GM12873 (cell line): ENCODE results near the gene BBOX1.

Experiments used
- TF ChIP-seq, protein P1 (sequence below): IDR thresholded peaks from 2 replicates; pipeline ENCODE4 v1.5.1; 2012; ENCODE audit warnings: low read depth, mild to moderate bottlenecking, moderate library complexity, low read length, control low read depth; ENCODE audit not compliant: insufficient read depth; ENCODE audit errors: missing control alignments

The BBOX1 gene

DNA sequence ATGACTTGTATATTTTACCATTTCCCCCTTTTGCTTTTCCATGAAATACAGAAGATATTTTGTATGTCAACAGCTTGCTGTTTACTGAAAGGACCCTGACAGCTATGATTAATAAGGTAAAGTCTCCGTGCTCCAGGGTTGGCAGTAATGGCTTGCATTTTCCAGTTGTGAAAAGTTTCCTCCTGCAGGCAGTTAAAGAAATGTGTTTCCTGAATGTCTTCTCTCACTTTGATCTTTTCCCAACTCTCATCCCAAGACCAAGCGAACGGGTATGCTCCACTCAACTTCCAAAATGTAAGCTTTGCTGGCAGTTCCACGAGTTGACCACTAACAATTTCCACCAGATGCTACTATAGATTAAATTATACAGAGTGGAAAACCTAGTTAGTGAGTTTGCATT is 37.8 kb upstream of the BBOX1 start:
- TF ChIP-seq, protein P1, sequence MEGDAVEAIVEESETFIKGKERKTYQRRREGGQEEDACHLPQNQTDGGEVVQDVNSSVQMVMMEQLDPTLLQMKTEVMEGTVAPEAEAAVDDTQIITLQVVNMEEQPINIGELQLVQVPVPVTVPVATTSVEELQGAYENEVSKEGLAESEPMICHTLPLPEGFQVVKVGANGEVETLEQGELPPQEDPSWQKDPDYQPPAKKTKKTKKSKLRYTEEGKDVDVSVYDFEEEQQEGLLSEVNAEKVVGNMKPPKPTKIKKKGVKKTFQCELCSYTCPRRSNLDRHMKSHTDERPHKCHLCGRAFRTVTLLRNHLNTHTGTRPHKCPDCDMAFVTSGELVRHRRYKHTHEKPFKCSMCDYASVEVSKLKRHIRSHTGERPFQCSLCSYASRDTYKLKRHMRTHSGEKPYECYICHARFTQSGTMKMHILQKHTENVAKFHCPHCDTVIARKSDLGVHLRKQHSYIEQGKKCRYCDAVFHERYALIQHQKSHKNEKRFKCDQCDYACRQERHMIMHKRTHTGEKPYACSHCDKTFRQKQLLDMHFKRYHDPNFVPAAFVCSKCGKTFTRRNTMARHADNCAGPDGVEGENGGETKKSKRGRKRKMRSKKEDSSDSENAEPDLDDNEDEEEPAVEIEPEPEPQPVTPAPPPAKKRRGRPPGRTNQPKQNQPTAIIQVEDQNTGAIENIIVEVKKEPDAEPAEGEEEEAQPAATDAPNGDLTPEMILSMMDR = no peak

DNA sequence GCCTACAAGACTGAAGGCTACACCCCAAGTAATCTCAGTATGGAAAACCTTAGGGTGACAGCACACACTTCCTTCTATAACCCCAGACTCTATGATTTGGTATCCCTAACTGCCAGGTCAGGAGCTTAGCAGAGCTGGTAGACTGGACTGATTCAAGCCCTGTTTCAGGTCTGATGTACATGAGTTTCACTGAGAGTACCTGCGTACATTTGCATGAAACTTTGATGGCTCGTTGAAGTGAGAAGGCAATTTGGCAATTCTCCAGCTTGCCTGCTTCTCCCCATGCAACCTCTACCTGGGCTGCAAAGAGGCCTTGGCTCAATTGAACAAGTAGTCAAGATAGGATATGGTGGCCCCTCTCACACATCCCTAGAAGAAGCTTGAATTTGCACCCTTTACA is 36.5 kb upstream of the BBOX1 start:
- TF ChIP-seq, protein P1 = no peak

DNA sequence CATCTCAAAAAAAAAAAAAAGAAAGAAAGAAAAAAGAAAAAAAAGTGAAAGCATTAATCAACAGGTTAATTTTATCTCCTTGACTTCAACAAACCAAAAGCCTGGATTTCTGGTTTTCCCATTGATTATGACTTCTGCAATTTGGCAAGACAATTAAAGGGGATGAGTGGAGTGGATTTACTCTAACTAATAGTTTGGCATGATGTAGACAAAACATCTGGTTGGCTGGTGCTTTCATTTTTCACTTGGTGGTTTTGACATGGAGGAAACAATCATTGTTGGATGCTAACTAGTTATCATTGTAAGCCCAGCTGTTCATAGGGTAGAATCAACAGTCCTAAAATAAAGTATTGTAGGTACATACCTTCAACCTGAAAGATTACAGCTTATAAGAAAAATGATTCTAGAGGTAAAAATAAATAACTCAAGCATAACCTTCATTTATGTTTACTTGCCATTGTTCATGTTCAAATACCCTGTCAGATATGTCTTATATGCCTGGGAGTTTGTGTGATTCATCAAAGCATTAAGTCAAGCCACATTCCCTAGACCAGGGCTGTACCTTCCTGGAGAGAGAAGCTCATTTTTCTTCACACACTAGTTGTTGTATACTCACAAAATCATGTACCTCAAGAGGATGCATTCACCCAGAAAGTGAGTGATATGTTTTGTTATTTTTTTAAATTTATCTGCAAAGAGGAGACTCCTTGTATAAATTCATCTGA is 31.6 kb upstream of the BBOX1 start:
- TF ChIP-seq, protein P1 = no peak

DNA sequence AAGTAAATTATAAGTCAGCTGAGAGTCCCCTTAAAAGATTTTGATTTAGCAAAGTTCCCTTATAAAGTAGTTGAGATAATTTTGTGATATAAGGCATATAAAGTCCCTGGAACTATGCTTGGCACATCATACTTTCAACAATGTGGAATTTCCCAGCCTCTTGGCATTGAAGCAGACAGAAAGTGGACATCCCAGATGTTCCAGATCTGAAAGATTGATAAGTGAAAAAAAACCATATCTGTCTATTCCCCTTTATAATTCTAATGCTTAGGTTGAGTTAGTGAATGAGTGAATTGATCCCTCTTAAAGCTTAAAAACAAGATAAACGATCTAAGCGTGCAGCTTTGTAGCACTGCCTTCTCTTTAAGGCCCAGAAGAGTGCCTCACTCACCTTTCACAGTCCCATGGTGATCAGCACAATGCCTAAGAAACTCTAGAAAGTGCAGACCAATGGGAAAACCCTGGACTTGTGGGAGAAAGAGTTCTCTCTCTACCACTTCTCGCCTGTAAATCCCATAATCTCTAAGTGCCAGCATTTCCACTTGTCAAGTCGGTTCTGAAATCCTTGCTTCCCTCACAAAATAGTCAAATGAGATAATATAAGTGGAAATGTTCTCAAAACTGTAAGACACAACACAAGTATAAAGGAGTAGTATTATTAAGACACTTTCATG is 28.9 kb upstream of the BBOX1 start:
- TF ChIP-seq, protein P1 = no peak

DNA sequence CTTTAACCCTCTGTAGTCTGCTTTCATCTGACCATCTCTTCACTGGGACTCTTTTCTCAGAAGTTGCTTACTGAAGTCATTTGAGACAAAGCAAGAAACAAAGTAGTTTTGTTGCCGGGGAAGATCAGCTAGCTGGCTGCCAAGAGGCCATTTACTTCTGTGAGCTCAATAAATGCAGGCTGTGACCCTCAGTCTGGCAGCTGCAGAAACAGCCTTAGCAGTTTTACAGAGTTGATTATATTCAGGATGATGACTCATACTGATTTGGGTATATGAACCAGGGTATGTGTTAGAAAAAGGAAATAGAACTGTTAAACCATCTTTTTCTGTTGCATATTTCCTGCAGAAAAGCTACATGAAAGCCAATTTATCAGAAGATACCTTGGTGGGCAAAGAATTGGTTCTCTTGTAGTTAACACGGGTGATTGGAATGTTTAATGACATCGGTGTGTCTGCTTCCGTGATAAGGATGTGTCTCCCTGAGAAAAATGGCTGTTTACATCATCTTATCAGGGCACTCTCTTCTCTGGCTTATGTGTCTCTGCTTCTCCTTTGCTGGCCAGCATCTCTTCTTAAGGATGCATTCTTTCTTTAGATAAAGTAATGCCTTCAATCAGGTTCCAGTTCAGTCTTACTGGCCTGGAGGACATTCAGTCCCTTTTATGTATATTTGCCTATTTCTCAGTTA is 28.2 kb upstream of the BBOX1 start:
- TF ChIP-seq, protein P1 = no peak

DNA sequence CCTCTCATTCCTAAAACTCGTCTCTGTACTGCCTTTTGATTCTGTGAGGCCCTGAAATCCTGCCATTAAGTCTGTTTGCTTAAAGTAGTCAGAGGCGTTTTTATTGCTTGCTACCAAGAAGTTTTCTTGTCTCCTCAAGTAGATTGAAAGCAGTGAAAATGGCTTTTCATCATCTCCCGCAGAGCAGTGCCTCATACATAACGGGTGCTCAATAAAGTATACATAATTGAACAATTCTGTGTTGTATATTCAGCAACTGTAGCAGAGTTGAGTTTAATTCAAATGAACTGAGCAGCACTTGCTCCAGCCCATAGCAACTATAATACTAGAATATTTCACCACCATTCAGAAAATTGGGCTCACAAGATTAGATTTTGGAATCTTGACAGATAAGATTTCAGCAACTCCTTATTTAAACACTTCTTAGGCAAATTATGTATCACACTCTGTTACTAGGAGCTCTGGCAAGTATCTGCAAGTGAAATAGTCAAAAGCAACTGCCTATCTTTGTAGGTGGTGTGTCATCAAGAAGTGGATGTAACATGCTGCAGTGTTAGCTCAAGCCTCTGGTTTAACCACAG is 26.7 kb upstream of the BBOX1 start:
- TF ChIP-seq, protein P1 = no peak

DNA sequence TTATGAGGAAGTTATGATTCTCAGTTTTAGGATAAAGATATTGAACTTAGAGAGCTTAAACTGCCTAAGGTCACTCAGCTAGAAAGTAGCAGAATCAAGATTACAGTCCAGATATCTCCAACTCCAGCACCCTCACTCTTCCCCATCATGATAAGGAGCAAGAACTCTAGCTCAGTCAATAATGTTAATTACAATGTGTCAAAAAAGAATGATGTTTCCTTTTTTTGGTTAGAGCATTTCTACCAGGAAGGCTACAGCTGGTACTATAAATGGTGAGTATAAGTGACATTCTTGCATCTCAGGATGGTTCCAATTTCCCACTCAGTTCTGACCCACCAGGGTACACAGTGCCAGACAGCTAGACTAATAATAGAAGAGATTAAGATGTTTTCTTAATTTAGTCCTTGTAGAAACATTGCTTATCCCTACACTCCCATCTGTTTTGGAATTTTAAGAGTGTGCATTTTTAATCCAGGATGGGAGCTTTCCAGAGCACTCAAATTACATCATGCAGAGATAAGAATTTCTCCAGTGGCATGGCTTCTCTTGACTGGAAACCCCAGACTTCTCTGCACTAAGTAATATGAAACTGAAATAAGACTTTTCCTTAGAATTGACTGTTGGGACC is 21.6 kb upstream of the BBOX1 start:
- TF ChIP-seq, protein P1 = no peak
